ENCODE results near the gene DALRD3. TPM values are rescaled to one million over a fixed set of nuclear protein-coding genes. Genes with fewer than 3 reads are reported as not detected.
A peak's percentile ranks its signal among the peaks of the same experiment; 100 is the strongest.

DALRD3 gene
- total and polyA plus RNA-seq, 7 donors = 11.8 to 35.5 (median 19.8) TPM

DNA sequence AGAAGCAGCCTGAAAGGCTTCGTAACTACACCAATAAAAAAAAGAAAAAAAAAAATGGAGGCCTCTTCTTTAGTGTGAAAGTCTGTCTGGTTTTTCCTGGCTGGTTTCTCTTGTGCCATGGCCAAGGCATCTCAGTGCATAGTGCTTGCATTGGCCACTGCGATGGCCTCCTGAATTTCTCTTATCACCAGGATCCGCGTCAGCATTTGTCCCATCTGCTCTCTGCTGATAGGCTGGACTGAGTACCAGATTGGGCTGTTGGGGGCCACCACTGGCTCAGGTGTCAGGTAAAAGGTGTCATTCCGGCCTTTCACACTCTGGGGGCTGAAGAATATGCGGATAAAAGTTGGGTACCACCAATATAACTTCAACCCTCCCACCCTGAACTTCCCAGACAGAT lies 11.9 kb upstream of the DALRD3 start:
- peak; percentile 57 for DNase-seq
- no peaks in the 10 kb centered on the region for H3K27me3 ChIP-seq
- no peak for TF ChIP-seq EP300 (IDR thresholded peaks at IDR 0.05)
- TF ChIP-seq POLR2AphosphoS5 (IDR thresholded peaks at IDR 0.05) = no peak
- no peak for TF ChIP-seq POLR2A (IDR thresholded peaks at IDR 0.05)
- H3K4me3 ChIP-seq = no peak overlapping the region
- H3K36me3 ChIP-seq = peaks cover 13 to 71% (median 35%) of the 10 kb centered on the region in 4 donors
- 90 to 93% methylated on average over 6 of the region's 6 CpGs for WGBS, 2 donors
- H3K9me3 ChIP-seq = no peaks in the 10 kb centered on the region
- intact Hi-C loops (cut with DNase I) = no loop called here
- peak overlapping the region in 2 of 4 donors; percentile 94 to 98 for H3K27ac ChIP-seq
- peaks cover 0 to 27% (median 18%) of the 10 kb centered on the region in 4 donors for H3K4me1 ChIP-seq

GRCh38 chr3:49029563-49029884 lies 11.1 kb upstream of the DALRD3 start:
- 1 to 3% methylated on average over 7 of the region's 7 CpGs for WGBS, 2 donors
- no peak for TF ChIP-seq POLR2AphosphoS5 (IDR thresholded peaks at IDR 0.05)
- TF ChIP-seq, protein P1, sequence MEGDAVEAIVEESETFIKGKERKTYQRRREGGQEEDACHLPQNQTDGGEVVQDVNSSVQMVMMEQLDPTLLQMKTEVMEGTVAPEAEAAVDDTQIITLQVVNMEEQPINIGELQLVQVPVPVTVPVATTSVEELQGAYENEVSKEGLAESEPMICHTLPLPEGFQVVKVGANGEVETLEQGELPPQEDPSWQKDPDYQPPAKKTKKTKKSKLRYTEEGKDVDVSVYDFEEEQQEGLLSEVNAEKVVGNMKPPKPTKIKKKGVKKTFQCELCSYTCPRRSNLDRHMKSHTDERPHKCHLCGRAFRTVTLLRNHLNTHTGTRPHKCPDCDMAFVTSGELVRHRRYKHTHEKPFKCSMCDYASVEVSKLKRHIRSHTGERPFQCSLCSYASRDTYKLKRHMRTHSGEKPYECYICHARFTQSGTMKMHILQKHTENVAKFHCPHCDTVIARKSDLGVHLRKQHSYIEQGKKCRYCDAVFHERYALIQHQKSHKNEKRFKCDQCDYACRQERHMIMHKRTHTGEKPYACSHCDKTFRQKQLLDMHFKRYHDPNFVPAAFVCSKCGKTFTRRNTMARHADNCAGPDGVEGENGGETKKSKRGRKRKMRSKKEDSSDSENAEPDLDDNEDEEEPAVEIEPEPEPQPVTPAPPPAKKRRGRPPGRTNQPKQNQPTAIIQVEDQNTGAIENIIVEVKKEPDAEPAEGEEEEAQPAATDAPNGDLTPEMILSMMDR (IDR thresholded peaks at IDR 0.05) = no peak
- TF ChIP-seq EP300 (IDR thresholded peaks at IDR 0.05) = no peak
- TF ChIP-seq POLR2A (IDR thresholded peaks at IDR 0.05) = no peak
- Histone ChIP-seq H3K4me1 (peaks cover 0 to 35% (median 20%) of the 10 kb centered on the region in 4 donors), H3K4me3 (peak overlapping the region; percentile 71 to 80 (median 78)), H3K9me3 (no peaks in the 10 kb centered on the region), H3K36me3 (peaks cover 14 to 71% (median 39%) of the 10 kb centered on the region in 4 donors), H3K27me3 (no peaks in the 10 kb centered on the region), H3K27ac (peak overlapping the region; percentile 94 to 98 (median 94))
- intact Hi-C loops (cut with DNase I) = loop anchor here (2.0 kb wide), 1 partner anchor 41 kb away; no protein-coding TSS in a partner anchor
- no peak for DNase-seq

GRCh38 chr3:49028673-49029562 lies 10.5 kb upstream of the DALRD3 start, which contains the start of gene IMPDH2:
TSS of gene IMPDH2 (minus strand) at chr3:49029398. CDS start at chr3:49029350, 48 bp downstream.
- H3K4me3 ChIP-seq = peak within 1 kb of the TSS; percentile 71 to 80 (median 78)
- DNase-seq = peak; percentile 96
- intact Hi-C loops (cut with DNase I) = loop anchor here (2.0 kb wide), 1 partner anchor 40 kb away; no protein-coding TSS in a partner anchor
- peak; percentile 99 for TF ChIP-seq POLR2AphosphoS5 (IDR thresholded peaks at IDR 0.05)
- TF ChIP-seq, protein P1 (IDR thresholded peaks at IDR 0.05) = no peak
- peak; percentile 97 to 98 for TF ChIP-seq POLR2A (IDR thresholded peaks at IDR 0.05)
- peak in 1 of 4 donors; percentile 72 for TF ChIP-seq EP300 (IDR thresholded peaks at IDR 0.05)
- H3K4me1 ChIP-seq = peaks cover 0 to 35% (median 20%) of the 10 kb centered on the region in 4 donors
- H3K9me3 ChIP-seq = no peaks in the 10 kb centered on the region
- H3K27me3 ChIP-seq = no peaks in the 10 kb centered on the region
- peaks cover 18 to 71% (median 44%) of the 10 kb centered on the region in 4 donors for H3K36me3 ChIP-seq
- H3K27ac ChIP-seq = peak within 1 kb of the TSS; percentile 94 to 98 (median 94)
- 1% methylated on average over 55 of the region's 55 CpGs for WGBS, 2 donors

DNA sequence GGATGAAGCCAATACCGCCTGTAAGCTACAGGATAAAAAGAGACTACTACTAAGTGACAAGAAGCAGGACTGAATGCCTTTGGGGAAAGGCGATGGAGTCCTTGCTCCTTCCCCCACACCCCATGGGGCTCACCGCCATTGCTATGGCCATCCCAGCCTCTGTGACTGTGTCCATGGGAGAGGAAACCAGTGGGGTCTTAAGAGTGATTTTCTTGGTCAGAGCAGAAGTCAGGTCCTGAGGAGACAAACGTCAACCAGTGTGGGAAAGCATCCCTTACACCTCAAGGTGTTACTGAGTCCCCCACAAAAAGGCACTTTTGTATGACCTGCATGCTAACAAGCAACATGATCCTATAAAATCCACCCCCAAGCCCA lies 9.9 kb upstream of the DALRD3 start:
- Histone ChIP-seq H3K27ac (peak overlapping the region; percentile 94 to 98 (median 94)), H3K36me3 (peaks cover 18 to 72% (median 46%) of the 10 kb centered on the region in 4 donors), H3K4me3 (peak overlapping the region in 3 of 4 donors; percentile 71 to 78 (median 77)), H3K4me1 (peaks cover 0 to 40% (median 23%) of the 10 kb centered on the region in 4 donors), H3K9me3 (no peaks in the 10 kb centered on the region), H3K27me3 (no peaks in the 10 kb centered on the region)
- DNase-seq = no peak
- 70 to 83% methylated on average over 4 of the region's 4 CpGs for WGBS, 2 donors
- intact Hi-C loops (cut with DNase I) = loop anchor here (2.0 kb wide), 1 partner anchor 39 kb away; no protein-coding TSS in a partner anchor
- no peak for TF ChIP-seq POLR2AphosphoS5 (IDR thresholded peaks at IDR 0.05)
- no peak for TF ChIP-seq EP300 (IDR thresholded peaks at IDR 0.05)
- TF ChIP-seq POLR2A (IDR thresholded peaks at IDR 0.05) = no peak
- TF ChIP-seq, protein P1 (IDR thresholded peaks at IDR 0.05) = no peak

GRCh38 chr3:49027634-49028033 lies 9.3 kb upstream of the DALRD3 start:
- intact Hi-C loops (cut with DNase I) = loop anchor here (2.0 kb wide), 1 partner anchor 39 kb away; no protein-coding TSS in a partner anchor
- no peak for TF ChIP-seq POLR2AphosphoS5 (IDR thresholded peaks at IDR 0.05)
- TF ChIP-seq, protein P1 (IDR thresholded peaks at IDR 0.05) = no peak
- no peak for TF ChIP-seq POLR2A (IDR thresholded peaks at IDR 0.05)
- no peak for TF ChIP-seq EP300 (IDR thresholded peaks at IDR 0.05)
- Histone ChIP-seq H3K36me3 (peaks cover 18 to 69% (median 41%) of the 10 kb centered on the region in 4 donors), H3K4me3 (no peak overlapping the region), H3K27ac (peak overlapping the region in 3 of 4 donors; percentile 94 to 98 (median 94)), H3K9me3 (no peaks in the 10 kb centered on the region), H3K4me1 (peaks cover 0 to 43% (median 27%) of the 10 kb centered on the region in 4 donors), H3K27me3 (no peaks in the 10 kb centered on the region)
- DNase-seq = no peak
- 97% methylated on average over 9 of the region's 9 CpGs for WGBS, 2 donors
